Panc1 (cell line): ENCODE data around the gene GCK. TPM values are rescaled to one million over a fixed set of nuclear protein-coding genes. Genes with fewer than 3 reads are reported as not detected.

ENCODE experiments used
- ATAC-seq: fragments of 200-7000 bp; cut with Tn5 transposase; 2 replicates; pipeline ENCODE4 v1.9.1; 2020; ENCODE audit warnings: mild to moderate bottlenecking, moderate library complexity
- BruUV-seq: library from RNA; stranded (reverse); fragments of 400-500 nt; replicated peaks from 2 replicates; lab custom pipeline; 2021; lab: Mats Ljungman, UMichigan
- CTCF ChIA-PET: fragments of 300-600 bp; sonication (Branson Sonifier 250); formaldehyde crosslinking; loops from one replicate; lab custom pipeline; 2022; ENCODE audit warnings: antibody characterized with exemption; lab: Charles Lee
- POLR2A ChIA-PET: fragments of 300-600 bp; sonication (Branson Sonifier 250); formaldehyde crosslinking; loops from one replicate; lab custom pipeline; 2022; ENCODE audit warnings: antibody characterized with exemption; lab: Charles Lee
- DNase-seq: peaks from one replicate; pipeline ENCODE4 v3.0.0-alpha.2; 2010; ENCODE audit warnings: low read depth, low spot score
- H3K27ac ChIP-seq: 2 replicates; pipeline ENCODE4 v1.5.1; 2011; ENCODE audit warnings: mild to moderate bottlenecking, low read length, inconsistent platforms
- H3K27me3 ChIP-seq: fragments of 200-500 bp; sonication (Bioruptor generic); 2 replicates; pipeline ENCODE4 v1.6.0; 2014; ENCODE audit warnings: low read length, inconsistent platforms; ENCODE audit not compliant: control insufficient read depth, insufficient read depth
- H3K36me3 ChIP-seq: fragments of 200-500 bp; sonication (Bioruptor generic); 2 replicates; pipeline ENCODE4 v1.5.1; 2014; ENCODE audit warnings: inconsistent platforms, mild to moderate bottlenecking, low read length, moderate library complexity; ENCODE audit not compliant: control insufficient read depth, insufficient read depth
- H3K4me1 ChIP-seq: 2 replicates; pipeline ENCODE4 v1.5.1; 2011; ENCODE audit warnings: inconsistent platforms, mild to moderate bottlenecking, low read length, moderate library complexity; ENCODE audit not compliant: control insufficient read depth, insufficient read depth
- H3K4me3 ChIP-seq, 2 experiments: 2 replicates each; pipeline ENCODE4 v1.5.1; 2011 to 2012; ENCODE audit warnings: low read depth in 2 of 2, low read length in 2 of 2, mild to moderate bottlenecking in 2 of 2, inconsistent platforms in 1 of 2, moderate library complexity in 1 of 2
- H3K9me3 ChIP-seq: fragments of 200-500 bp; sonication (Bioruptor generic); 2 replicates; pipeline ENCODE4 v1.5.1; 2014; ENCODE audit warnings: low read depth, mild to moderate bottlenecking, inconsistent platforms, low read length, moderate library complexity; ENCODE audit not compliant: control insufficient read depth, insufficient read depth
- POLR2AphosphoS5 ChIP-seq: IDR thresholded peaks from 2 replicates; pipeline ENCODE4 v1.6.1; 2012; ENCODE audit warnings: mild to moderate bottlenecking, low read depth, low read length, moderate library complexity
- REST ChIP-seq, 2 experiments: IDR thresholded peaks; 2 replicates each; pipeline ENCODE4 v1.6.1; 2011 to 2012; ENCODE audit warnings: low read depth in 2 of 2, control low read depth in 1 of 2, low read length in 1 of 2, mild to moderate bottlenecking in 1 of 2, moderate library complexity in 1 of 2; ENCODE audit not compliant: insufficient read depth in 1 of 2
- SIN3A ChIP-seq: IDR thresholded peaks from 2 replicates; pipeline ENCODE4 v1.6.1; 2012; ENCODE audit warnings: low read depth, mild to moderate bottlenecking, low read length, moderate library complexity, borderline replicate concordance; ENCODE audit not compliant: insufficient read depth
- TCF7L2 ChIP-seq: IDR thresholded peaks from 2 replicates; pipeline ENCODE4 v1.6.1; 2011; ENCODE audit warnings: mild to moderate bottlenecking, low read depth, low read length, inconsistent platforms
- in situ Hi-C: cut with HindIII; loops from 2 replicates; pipeline ENCODE4 v1.10.0; 2016; ENCODE audit warnings: low sequenced_read_pairs, low pct_unique_long_range_greater_than_20kb
- intact Hi-C: fragments of 100-400 bp; cut with micrococcal nuclease; formaldehyde crosslinking; loops from one replicate; pipeline ENCODE4 v1.10.0; 2022; ENCODE audit not compliant: unreplicated experiment
- total RNA-seq: library from RNA; stranded (reverse); gene quantifications from one replicate; pipeline ENCODE4 v1.2.1, GENCODE V29; 2021; ENCODE audit not compliant: unreplicated experiment
- TF ChIP-seq, protein P1 (sequence below): fragments of 450-650 bp; IDR thresholded peaks from 2 replicates; pipeline ENCODE4 v1.5.1; 2017; ENCODE audit warnings: mild to moderate bottlenecking

Gene GCK
- total RNA-seq, 1 experiment from 2014 or later = 0.36 TPM

DNA sequence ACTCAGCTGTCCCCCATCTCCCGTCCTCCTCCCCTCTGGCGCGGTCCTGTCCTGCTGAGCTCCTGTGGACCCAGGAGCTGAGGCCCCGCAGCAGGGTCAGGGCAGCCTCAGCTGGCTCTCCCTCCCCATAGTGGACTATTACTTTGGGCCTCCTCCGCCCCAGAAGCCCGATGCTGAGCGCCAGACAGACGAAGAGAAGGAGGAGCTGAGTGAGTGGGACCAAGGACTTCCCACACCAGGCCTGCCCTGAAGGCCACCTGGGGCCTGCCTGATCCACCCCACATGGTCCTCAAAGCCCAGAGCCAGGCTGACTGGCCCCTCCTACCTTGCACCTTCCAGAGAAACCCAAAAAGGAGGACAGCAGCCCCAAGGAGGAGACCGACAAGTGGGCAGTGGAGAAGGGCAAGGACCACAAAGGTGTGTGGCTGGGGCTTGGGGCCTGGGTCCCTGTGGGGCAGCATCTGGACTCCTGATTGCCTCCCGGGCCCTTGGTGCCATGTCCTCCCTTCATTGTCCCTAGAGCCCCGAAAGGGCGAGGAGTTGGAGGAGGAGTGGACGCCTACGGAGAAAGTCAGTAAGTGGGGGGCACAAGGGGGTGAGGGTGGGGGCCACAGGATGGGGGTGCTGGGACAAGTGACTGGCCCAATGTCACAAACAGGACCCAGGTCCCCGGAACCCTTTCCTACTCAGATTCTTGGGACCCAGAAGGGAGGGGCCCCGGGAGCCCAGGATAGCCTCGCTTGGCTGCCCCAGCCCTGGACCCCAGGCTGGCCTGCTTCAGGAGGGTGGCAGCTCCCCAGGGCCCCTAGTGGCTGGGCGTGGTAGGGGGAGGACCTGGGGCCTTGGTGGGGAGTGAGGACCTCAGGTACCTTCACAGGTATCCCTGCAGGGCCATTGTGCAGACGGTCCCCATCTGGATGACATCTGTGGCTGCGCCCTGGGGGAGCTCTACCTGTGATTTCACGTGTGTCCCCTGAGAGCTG, 80.2 kb downstream of the GCK start:
- BruUV-seq = no TSS peak
- ATAC-seq = no peak
- Histone ChIP-seq H3K9me3 (no peaks in the 10 kb centered on the region), H3K27me3 (no peaks in the 10 kb centered on the region), H3K27ac (no peak overlapping the region), H3K4me3 (no peak overlapping the region), H3K36me3 (no peaks in the 10 kb centered on the region), H3K4me1 (no peaks in the 10 kb centered on the region; the same call in 1 of the 2 replicates)
- intact Hi-C loops (no loop called here), in situ Hi-C loops (no loop called here)
- TF ChIP-seq, protein P1, sequence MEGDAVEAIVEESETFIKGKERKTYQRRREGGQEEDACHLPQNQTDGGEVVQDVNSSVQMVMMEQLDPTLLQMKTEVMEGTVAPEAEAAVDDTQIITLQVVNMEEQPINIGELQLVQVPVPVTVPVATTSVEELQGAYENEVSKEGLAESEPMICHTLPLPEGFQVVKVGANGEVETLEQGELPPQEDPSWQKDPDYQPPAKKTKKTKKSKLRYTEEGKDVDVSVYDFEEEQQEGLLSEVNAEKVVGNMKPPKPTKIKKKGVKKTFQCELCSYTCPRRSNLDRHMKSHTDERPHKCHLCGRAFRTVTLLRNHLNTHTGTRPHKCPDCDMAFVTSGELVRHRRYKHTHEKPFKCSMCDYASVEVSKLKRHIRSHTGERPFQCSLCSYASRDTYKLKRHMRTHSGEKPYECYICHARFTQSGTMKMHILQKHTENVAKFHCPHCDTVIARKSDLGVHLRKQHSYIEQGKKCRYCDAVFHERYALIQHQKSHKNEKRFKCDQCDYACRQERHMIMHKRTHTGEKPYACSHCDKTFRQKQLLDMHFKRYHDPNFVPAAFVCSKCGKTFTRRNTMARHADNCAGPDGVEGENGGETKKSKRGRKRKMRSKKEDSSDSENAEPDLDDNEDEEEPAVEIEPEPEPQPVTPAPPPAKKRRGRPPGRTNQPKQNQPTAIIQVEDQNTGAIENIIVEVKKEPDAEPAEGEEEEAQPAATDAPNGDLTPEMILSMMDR = no peak
- TF ChIP-seq SIN3A = no peak
- TF ChIP-seq REST (IDR thresholded peaks at IDR 0.05; ENCODE audit: insufficient read depth in 1 of 2, low read depth in 2 of 2, low read length in 1 of 2) = no peak
- TF ChIP-seq TCF7L2 = no peak
- TF ChIP-seq POLR2AphosphoS5 = no peak
- DNase-seq = no peak
- ChIA-PET CTCF (no interaction called here), POLR2A (no interaction called here)

DNA sequence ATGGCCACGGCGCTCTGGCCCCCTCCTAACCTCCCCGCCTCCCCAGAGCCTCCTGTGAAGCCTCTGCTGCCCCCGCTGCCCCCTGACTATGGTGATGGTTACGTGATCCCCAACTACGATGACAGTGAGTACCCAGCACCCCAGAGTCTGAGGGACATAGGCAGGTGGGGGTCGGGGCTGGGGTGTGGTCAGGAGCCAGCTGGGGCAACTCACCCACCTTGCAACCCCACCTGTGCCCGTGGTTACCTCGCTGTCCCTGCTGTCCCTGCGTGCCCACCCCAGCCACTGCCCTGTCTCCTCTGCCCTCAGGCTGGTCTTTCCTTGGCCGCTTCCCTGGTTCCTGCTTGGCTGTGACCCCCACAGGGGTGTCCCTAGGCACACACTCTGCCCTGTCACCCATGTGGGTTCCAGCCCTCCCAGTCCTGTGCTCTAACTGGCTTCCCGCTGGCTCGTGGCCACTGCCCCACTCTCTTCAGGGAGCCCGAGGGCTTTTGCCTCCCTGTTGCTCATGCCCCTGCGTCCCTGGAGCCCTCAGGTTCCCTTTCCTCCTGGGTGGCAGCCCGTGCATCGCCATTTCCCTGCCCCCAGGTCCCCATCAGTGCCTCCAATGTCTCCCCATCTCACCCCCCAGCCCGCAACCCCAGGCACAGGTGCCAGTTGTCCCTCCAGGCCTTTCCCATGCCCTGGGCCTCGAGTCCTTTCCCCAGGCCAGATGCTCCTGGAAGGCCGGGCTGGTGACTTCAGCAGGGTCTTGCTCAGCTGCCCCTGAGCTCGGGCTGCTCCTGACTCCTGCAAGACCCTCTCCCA, 81.1 kb downstream of the GCK start:
- TF ChIP-seq POLR2AphosphoS5 (no peak), SIN3A (no peak), REST (IDR thresholded peaks at IDR 0.05; ENCODE audit: insufficient read depth in 1 of 2, low read depth in 2 of 2, low read length in 1 of 2) (no peak)
- ChIA-PET POLR2A (no interaction called here), CTCF (no interaction called here)
- no peaks in the 10 kb centered on the region for H3K9me3 ChIP-seq
- H3K36me3 ChIP-seq = no peaks in the 10 kb centered on the region
- H3K4me1 ChIP-seq = no peaks in the 10 kb centered on the region; the same call in 1 of the 2 replicates
- intact Hi-C loops = no loop called here
- no peak overlapping the region for H3K4me3 ChIP-seq
- no peak for ATAC-seq
- H3K27me3 ChIP-seq = no peaks in the 10 kb centered on the region
- H3K27ac ChIP-seq = no peak overlapping the region
- in situ Hi-C loops = no loop called here
- no TSS peak for BruUV-seq
- DNase-seq = no peak
